Measurements from ENCODE around the gene APCDD1. TPM values are rescaled to one million over a fixed set of nuclear protein-coding genes. Genes with fewer than 3 reads are reported as not detected.

Gene APCDD1
- total RNA-seq, 1 experiment from 2014 or later: not detected

GRCh38 chr18:10508591-10508990 is 54.2 kb downstream of the APCDD1 start:
- Histone ChIP-seq H3K9me2 (ENCODE audit: insufficient read depth) (no peaks in the 10 kb centered on the region), H3K79me2 (ENCODE audit: insufficient read depth, low read length) (no peaks in the 10 kb centered on the region), H3K4me1 (ENCODE audit: control insufficient read depth in 1 of 2, insufficient read depth in 2 of 2, low read length in 2 of 2) (no peaks in the 10 kb centered on the region), H4K20me1 (ENCODE audit: insufficient read depth) (no peaks in the 10 kb centered on the region), H3K27me3 (ENCODE audit: insufficient read depth, low read length) (peaks cover 24% of the 10 kb centered on the region; the same call in 1 of the 2 replicates), H3K4me3 (replicated peaks in 1 of 2; ENCODE audit: low read depth in 1 of 2, low read length in 2 of 2) (no peak overlapping the region), H3K9ac (ENCODE audit: low read length) (no peak overlapping the region), H3K4me2 (ENCODE audit: low read length) (no peak overlapping the region), H3K36me3 (ENCODE audit: control insufficient read depth in 1 of 2, insufficient read depth in 2 of 2, low read length in 2 of 2) (no peaks in the 10 kb centered on the region), H3K27ac (ENCODE audit: low read depth, low read length) (no peak overlapping the region), H2AFZ (ENCODE audit: low read depth, low read length, poor library complexity, severe bottlenecking) (no peak overlapping the region), H3K9me3 (ENCODE audit: control insufficient read depth in 1 of 2, insufficient read depth in 1 of 2, low read depth in 1 of 2, low read length in 2 of 2) (peaks cover 0 to 9% of the 10 kb centered on the region in 2 experiments; a peak in 1 of 4 replicates)
- BruUV-seq (replicated peaks): no TSS peak
- POLR2A ChIA-PET: no interaction called here
- ATAC-seq: no peak
- intact Hi-C loops (cut with micrococcal nuclease): no loop called here
- TF ChIP-seq SRF (IDR thresholded peaks at IDR 0.05; ENCODE audit: low read depth) (no peak), TCF7L2 (IDR thresholded peaks at IDR 0.05; ENCODE audit: borderline replicate concordance, extremely low read depth, insufficient read depth, insufficient read length) (no peak), CTCF (IDR thresholded peaks at IDR 0.05 in 2 of 3, conservative IDR thresholded peaks at IDR 0.05 in 1 of 3; ENCODE audit: borderline replicate concordance in 1 of 3, insufficient read depth in 1 of 3, low read depth in 2 of 3, low read length in 2 of 3) (no peak), REST (IDR thresholded peaks at IDR 0.05; ENCODE audit: low read depth) (no peak), ZBTB33 (IDR thresholded peaks at IDR 0.05; ENCODE audit: extremely low read depth, insufficient replicate concordance, low read length) (no peak), EGR1 (IDR thresholded peaks at IDR 0.05; ENCODE audit: low read depth) (no peak), EZH2phosphoT487 (IDR thresholded peaks at IDR 0.05; ENCODE audit: borderline replicate concordance) (no peak), RAD21 (IDR thresholded peaks at IDR 0.05; ENCODE audit: low read depth) (no peak), POLR2A (IDR thresholded peaks at IDR 0.05; ENCODE audit: borderline replicate concordance, extremely low read depth, insufficient read depth, insufficient read length) (no peak), SP1 (IDR thresholded peaks at IDR 0.05; ENCODE audit: low read depth) (no peak), ZFX (IDR thresholded peaks at IDR 0.05) (no peak), POLR2AphosphoS5 (IDR thresholded peaks at IDR 0.05; ENCODE audit: low read depth, low read length) (no peak), YY1 (IDR thresholded peaks at IDR 0.05; ENCODE audit: extremely low read depth, insufficient replicate concordance, low read depth, low read length) (no peak), FOSL1 (IDR thresholded peaks at IDR 0.05; ENCODE audit: low read depth) (no peak), EZH2 (IDR thresholded peaks at IDR 0.05) (no peak), JUND (IDR thresholded peaks at IDR 0.05) (no peak), SIN3A (IDR thresholded peaks at IDR 0.05; ENCODE audit: low read depth) (no peak), CEBPB (IDR thresholded peaks at IDR 0.05; ENCODE audit: low read depth) (no peak), ELF1 (IDR thresholded peaks at IDR 0.05; ENCODE audit: borderline replicate concordance, low read depth) (no peak), ZNF274 (IDR thresholded peaks at IDR 0.05; ENCODE audit: low read depth, low read length) (no peak)
- RAD21 ChIA-PET (ENCODE audit: low non-redundant PET in 1 of 2, low total read pairs in 2 of 2, uncharacterized antibody in 2 of 2, unreplicated experiment in 2 of 2): no interaction called here
- CTCF ChIA-PET: no interaction called here
- DNase-seq (ENCODE audit: low read depth, low spot score): no peak
